K562 (cell line): ENCODE measurements around the gene MTSS2. TPM values are rescaled to one million over a fixed set of nuclear protein-coding genes. Genes with fewer than 3 reads are reported as not detected.
A peak's percentile ranks its signal among the peaks of the same experiment; 100 is the strongest.

Experiments used
- ATAC-seq: fragments of 200-7000 bp; cut with Tn5 transposase; 3 replicates; pipeline ENCODE4 v1.9.1; 2020; ENCODE audit warnings: moderate library complexity
- BruUV-seq: library from RNA; stranded (reverse); fragments of 400-500 nt; replicated peaks from 2 replicates; lab custom pipeline; 2021; lab: Mats Ljungman, UMichigan
- CTCF ChIA-PET: fragments of 300-600 bp; formaldehyde crosslinking; extraction: SDS; loops from one replicate; lab custom pipeline; 2021; ENCODE audit warnings: low intra/inter-chr PET ratio; lab: Yijun Ruan, JAX
- POLR2A ChIA-PET: fragments of 300-600, 350-650 bp; sonication (Branson Sonifier 250); formaldehyde crosslinking; extraction: SDS; loops from one replicate; lab custom pipeline; 2021; ENCODE audit warnings: antibody characterized with exemption, inconsistent platforms; lab: Yijun Ruan, JAX
- DNase-seq, 4 experiments: peaks; one replicate each; pipeline versions ENCODE4 v3.0.0 to v3.0.0-alpha.2; 2011 to 2018; ENCODE audit warnings: low spot score in 3 of 4, mixed read lengths in 3 of 4; ENCODE audit errors: extremely low read depth in 1 of 4
- FAIRE-seq: peaks from 2 replicates; lab custom pipeline; 2011; peaks lifted over from hg19 to GRCh38; lab: Jason Lieb, UNC
- H2AFZ ChIP-seq: 2 replicates; pipeline ENCODE4 v1.6.0; 2011; ENCODE audit warnings: low read depth, low read length, control low read depth, inconsistent platforms
- H3K27ac ChIP-seq: fragments of 200-600 bp; 3 replicates; pipeline ENCODE4 v1.8.0; 2011; ENCODE audit warnings: low read depth, mild to moderate bottlenecking, control low read depth, inconsistent platforms, low read length, moderate library complexity, mixed read lengths; ENCODE audit errors: extremely low read depth
- H3K27me3 ChIP-seq, 2 experiments: fragments of 300-600 bp in 1 of 2; 2 replicates in 1 of 2; 3 replicates in 1 of 2; pipeline versions ENCODE4 v1.6.0 to v1.8.0; 2011; ENCODE audit warnings: inconsistent platforms in 2 of 2, low read length in 2 of 2, mild to moderate bottlenecking in 1 of 2, mixed read lengths in 1 of 2, moderate library complexity in 1 of 2; ENCODE audit not compliant: control insufficient read depth in 2 of 2, insufficient read depth in 2 of 2
- H3K36me3 ChIP-seq: fragments of 300-600 bp; 3 replicates; pipeline ENCODE4 v1.8.0; 2011; ENCODE audit warnings: mild to moderate bottlenecking, low read length, inconsistent platforms; ENCODE audit not compliant: control insufficient read depth, insufficient read depth
- H3K4me1 ChIP-seq, 2 experiments: fragments of 200-600 bp in 1 of 2; replicated peaks in 1 of 2; 2 replicates in 1 of 2; 3 replicates in 1 of 2; pipeline versions ENCODE4 v1.5.1 to v1.8.0; 2011; ENCODE audit warnings: inconsistent platforms in 2 of 2, low read length in 2 of 2, mild to moderate bottlenecking in 1 of 2, mixed read lengths in 1 of 2, moderate library complexity in 1 of 2; ENCODE audit not compliant: control insufficient read depth in 2 of 2, insufficient read depth in 2 of 2
- H3K4me2 ChIP-seq: 2 replicates; pipeline ENCODE4 v1.6.1; 2011; ENCODE audit warnings: low read length, control low read depth, inconsistent platforms, mixed read lengths; ENCODE audit not compliant: insufficient read depth
- H3K4me3 ChIP-seq: fragments of 200-600 bp; sonication (generic), shearing (Covaris generic); 2 replicates; pipeline ENCODE4 v1.5.1; 2016; ENCODE audit warnings: control low read depth, inconsistent platforms
- H3K79me2 ChIP-seq: fragments of 200-600 bp; 3 replicates; pipeline ENCODE4 v1.8.0; 2011; ENCODE audit warnings: low read length, inconsistent platforms; ENCODE audit not compliant: control insufficient read depth, insufficient read depth
- H3K9ac ChIP-seq, 2 experiments: 2 replicates each; pipeline versions ENCODE4 v1.6.0 to v1.6.1; 2011; ENCODE audit warnings: low read depth in 2 of 2, low read length in 2 of 2, control low read depth in 1 of 2, inconsistent platforms in 1 of 2, mild to moderate bottlenecking in 1 of 2, mixed read lengths in 1 of 2; ENCODE audit not compliant: insufficient read depth in 1 of 2
- H3K9me1 ChIP-seq: one replicate; pipeline ENCODE4 v1.6.0; 2011; ENCODE audit warnings: inconsistent platforms, mild to moderate bottlenecking, low read length, moderate library complexity; ENCODE audit not compliant: control insufficient read depth, insufficient read depth
- H3K9me3 ChIP-seq: replicated peaks from 2 replicates; pipeline ENCODE4 v1.5.1; 2011; ENCODE audit warnings: low read depth, low read length, inconsistent platforms; ENCODE audit not compliant: control insufficient read depth, insufficient read depth
- H4K20me1 ChIP-seq: replicated peaks from 2 replicates; pipeline ENCODE4 v1.6.1; 2011; ENCODE audit warnings: low read length, inconsistent platforms, mixed read lengths; ENCODE audit not compliant: control insufficient read depth, insufficient read depth
- CBX2 ChIP-seq: fragments of 200-600 bp; sonication (generic); IDR thresholded peaks from one replicate; pipeline ENCODE4 v1.6.1; 2012; ENCODE audit warnings: mild to moderate bottlenecking, low read length, inconsistent platforms; ENCODE audit not compliant: insufficient read depth, poor library complexity, severe bottlenecking
- CHD2 ChIP-seq: IDR thresholded peaks from 2 replicates; pipeline ENCODE4 v1.6.1; 2011; ENCODE audit warnings: low read depth, low read length
- ETV6 ChIP-seq, 3 experiments: fragments of 150-350 bp in 1 of 3; sonication (generic) in 1 of 3; formaldehyde crosslinking in 1 of 3; IDR thresholded peaks; 2 replicates each; pipeline versions ENCODE4 v1.6.1 to v1.8.0; 2014 to 2022; ENCODE audit warnings: borderline replicate concordance in 2 of 3, low read depth in 2 of 3, antibody characterized with exemption in 1 of 3, low read length in 1 of 3, mild to moderate bottlenecking in 1 of 3, missing genetic modification reagents in 1 of 3
- GABPB2 ChIP-seq: fragments of 250-450 bp; sonication (Bioruptor Pico); conservative IDR thresholded peaks from 2 replicates; pipeline ENCODE4 v1.5.1; 2021; ENCODE audit warnings: mild to moderate bottlenecking
- HDAC1 ChIP-seq, 2 experiments: fragments of 450-650 bp; IDR thresholded peaks; 2 replicates each; pipeline ENCODE4 v1.6.1; 2016 to 2017; ENCODE audit warnings: inconsistent platforms in 1 of 2, mild to moderate bottlenecking in 1 of 2, moderate library complexity in 1 of 2
- HOXB6 ChIP-seq: fragments of 250-450 bp; sonication (Bioruptor Pico); IDR thresholded peaks from 2 replicates; pipeline ENCODE4 v1.5.1; 2022; ENCODE audit warnings: mild to moderate bottlenecking, borderline replicate concordance
- ILF3 ChIP-seq: fragments of 450-650 bp; IDR thresholded peaks from 2 replicates; pipeline ENCODE4 v1.6.1; 2018; ENCODE audit warnings: antibody characterized with exemption, mild to moderate bottlenecking, moderate library complexity, borderline replicate concordance
- KAT7 ChIP-seq: sonication (generic); formaldehyde crosslinking; IDR thresholded peaks from 2 replicates; pipeline ENCODE4 v1.8.0; 2022; ENCODE audit warnings: missing genetic modification reagents, mild to moderate bottlenecking, borderline replicate concordance
- NR2F6 ChIP-seq: fragments of 450-650 bp; formaldehyde crosslinking; IDR thresholded peaks from 2 replicates; pipeline ENCODE4 v1.4.0; 2020; ENCODE audit warnings: mild to moderate bottlenecking
- SMAD3 ChIP-seq: fragments of 450-650 bp; formaldehyde crosslinking; conservative IDR thresholded peaks from 2 replicates; pipeline ENCODE4 v1.4.0; 2020; ENCODE audit warnings: mild to moderate bottlenecking
- TAF7 ChIP-seq: fragments of 450-650 bp; IDR thresholded peaks from 2 replicates; pipeline ENCODE4 v1.6.1; 2016; ENCODE audit warnings: missing genetic modification characterization, missing compliant biosample characterization
- TEAD4 ChIP-seq, 2 experiments: sonication (generic) in 1 of 2; formaldehyde crosslinking in 1 of 2; IDR thresholded peaks; 2 replicates each; pipeline versions ENCODE4 v1.6.1 to v1.8.0; 2012 to 2022; ENCODE audit warnings: borderline replicate concordance in 1 of 2, inconsistent platforms in 1 of 2, low read length in 1 of 2, mild to moderate bottlenecking in 1 of 2, missing genetic modification reagents in 1 of 2
- ZBTB7A ChIP-seq: IDR thresholded peaks from 2 replicates; pipeline ENCODE4 v1.6.1; 2011; ENCODE audit warnings: low read depth, mild to moderate bottlenecking, low read length, moderate library complexity, borderline replicate concordance; ENCODE audit not compliant: control insufficient read depth
- ZKSCAN8 ChIP-seq: fragments of 200-800 bp; sonication (Bioruptor generic); IDR thresholded peaks from 2 replicates; pipeline ENCODE4 v1.6.1; 2016; ENCODE audit warnings: missing genetic modification characterization, missing compliant biosample characterization
- ZNF134 ChIP-seq: fragments of 250-450 bp; sonication (Bioruptor Pico); conservative IDR thresholded peaks from 2 replicates; pipeline ENCODE4 v1.4.0; 2020
- WGBS: fragments of 100-300 bp; shearing (Covaris generic); methylation state at CpG from one replicate; pipeline ENCODE4 v1.1.6; 2016; ENCODE audit warnings: low coverage, mixed read lengths; ENCODE audit not compliant: insufficient coverage; ENCODE audit errors: missing lambda C conversion rate; 5-methylcytosine and 5-hydroxymethylcytosine counted together
- in situ Hi-C: fragments of 300-500 bp; cut with MboI; formaldehyde crosslinking; loops from 4 replicates; pipeline ENCODE4 v1.15.0; 2018; ENCODE audit warnings: inconsistent platforms, mixed read lengths
- intact Hi-C: fragments of 100-400 bp; cut with micrococcal nuclease; formaldehyde crosslinking; loops from 2 replicates; pipeline ENCODE4 v1.14.2; 2022
- polyA plus RNA-seq, 8 experiments: library from polyadenylated mRNA; depleted of rRNA in 4 of 8; stranded (reverse) in 5 of 8; unstranded in 3 of 8; fragments of >200 nt; fragmentation: Nextera tagmentation in 2 of 8; fragmentation: Illumina TruSeq in 1 of 8; extraction: Ambion mirVana in 2 of 8; extraction: Trizol in 1 of 8; gene quantifications; 2 replicates each; pipeline versions ENCODE4 v1.2.1 to v1.2.3, GENCODE V29; 2011 to 2014; ENCODE audit warnings: inconsistent platforms in 1 of 8, missing spikeins in 1 of 8
- total RNA-seq, 7 experiments: library from RNA; depleted of rRNA in 6 of 7; stranded (reverse); fragments of >200 nt in 6 of 7; fragmentation: Illumina TruSeq in 2 of 7; extraction: Trizol in 2 of 7; gene quantifications; 2 replicates each; pipeline versions ENCODE4 v1.2.1 to v1.2.3, GENCODE V29; 2011 to 2021; ENCODE audit warnings: low replicate concordance in 1 of 7
- TF ChIP-seq, protein P1 (sequence below): fragments of 150-350 bp; conservative IDR thresholded peaks from 2 replicates; pipeline ENCODE4 v1.6.1; 2014; ENCODE audit warnings: low read length
- TF ChIP-seq, protein P2 (sequence below): sonication (generic); formaldehyde crosslinking; IDR thresholded peaks from 2 replicates; pipeline ENCODE4 v1.9.0; 2022; ENCODE audit warnings: mild to moderate bottlenecking, missing genetic modification reagents

MTSS2 gene
- total and polyA plus RNA-seq, 9 of the 15 experiments (the other 6 are each of a cell fraction or from before 2014, with no cell fraction given), result 0.11 to 60.3 (median 16.9) TPM

GRCh38 chr16:70658921-70659320 is 26.9 kb downstream of the MTSS2 start:
- Histone ChIP-seq H3K27ac (no peak overlapping the region), H3K27me3 (no peaks in the 10 kb centered on the region), H3K9me3 (no peaks in the 10 kb centered on the region), H3K36me3 (peaks cover 9% of the 10 kb centered on the region; the same call in 1 of the 3 replicates), H3K79me2 (no peaks in the 10 kb centered on the region), H3K9ac (no peak overlapping the region), H4K20me1 (no peaks in the 10 kb centered on the region)
- 40% methylated on average over 5 of the region's 5 CpGs for WGBS
- in situ Hi-C loops, result no loop called here
- FAIRE-seq (peak; percentile 23), ATAC-seq (no peak)
- BruUV-seq, result no TSS peak
- TF ChIP-seq ETV6 (IDR thresholded peaks at IDR 0.05; ENCODE audit: borderline replicate concordance in 1 of 2, low read depth in 2 of 2, low read length in 1 of 2) (no peak), ETV6 (CRISPR knock-in tag; IDR thresholded peaks at IDR 0.05; ENCODE audit: borderline replicate concordance) (no peak), KAT7 (CRISPR knock-in tag) (no peak), NR2F6 (CRISPR knock-in tag) (no peak), HDAC1 (IDR thresholded peaks at IDR 0.05) (no peak), ZNF134 (CRISPR knock-in tag) (no peak), ZBTB7A (no peak), HOXB6 (CRISPR knock-in tag) (no peak), TEAD4 (IDR thresholded peaks at IDR 0.05; ENCODE audit: low read length) (no peak), TEAD4 (CRISPR knock-in tag; IDR thresholded peaks at IDR 0.05; ENCODE audit: borderline replicate concordance) (no peak), CHD2 (no peak), CBX2 (no peak), TAF7 (tag) (no peak), ILF3 (no peak), ZKSCAN8 (no peak), GABPB2 (CRISPR knock-in tag) (no peak), SMAD3 (no peak)
- TF ChIP-seq, protein P1, sequence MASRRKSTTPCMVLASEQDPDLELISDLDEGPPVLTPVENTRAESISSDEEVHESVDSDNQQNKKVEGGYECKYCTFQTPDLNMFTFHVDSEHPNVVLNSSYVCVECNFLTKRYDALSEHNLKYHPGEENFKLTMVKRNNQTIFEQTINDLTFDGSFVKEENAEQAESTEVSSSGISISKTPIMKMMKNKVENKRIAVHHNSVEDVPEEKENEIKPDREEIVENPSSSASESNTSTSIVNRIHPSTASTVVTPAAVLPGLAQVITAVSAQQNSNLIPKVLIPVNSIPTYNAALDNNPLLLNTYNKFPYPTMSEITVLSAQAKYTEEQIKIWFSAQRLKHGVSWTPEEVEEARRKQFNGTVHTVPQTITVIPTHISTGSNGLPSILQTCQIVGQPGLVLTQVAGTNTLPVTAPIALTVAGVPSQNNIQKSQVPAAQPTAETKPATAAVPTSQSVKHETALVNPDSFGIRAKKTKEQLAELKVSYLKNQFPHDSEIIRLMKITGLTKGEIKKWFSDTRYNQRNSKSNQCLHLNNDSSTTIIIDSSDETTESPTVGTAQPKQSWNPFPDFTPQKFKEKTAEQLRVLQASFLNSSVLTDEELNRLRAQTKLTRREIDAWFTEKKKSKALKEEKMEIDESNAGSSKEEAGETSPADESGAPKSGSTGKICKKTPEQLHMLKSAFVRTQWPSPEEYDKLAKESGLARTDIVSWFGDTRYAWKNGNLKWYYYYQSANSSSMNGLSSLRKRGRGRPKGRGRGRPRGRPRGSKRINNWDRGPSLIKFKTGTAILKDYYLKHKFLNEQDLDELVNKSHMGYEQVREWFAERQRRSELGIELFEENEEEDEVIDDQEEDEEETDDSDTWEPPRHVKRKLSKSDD, result no peak
- TF ChIP-seq, protein P2, sequence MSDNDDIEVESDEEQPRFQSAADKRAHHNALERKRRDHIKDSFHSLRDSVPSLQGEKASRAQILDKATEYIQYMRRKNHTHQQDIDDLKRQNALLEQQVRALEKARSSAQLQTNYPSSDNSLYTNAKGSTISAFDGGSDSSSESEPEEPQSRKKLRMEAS (CRISPR knock-in tag), result no peak
- TF ChIP-seq, all 486 proteins: peak for 0
- Histone ChIP-seq H3K4me2 (no peak overlapping the region), H3K4me3 (no peak overlapping the region), H3K9me1 (no peaks in the 10 kb centered on the region), H2AFZ (no peak overlapping the region), H3K4me1 (peaks cover 6 to 41% of the 10 kb centered on the region in 2 experiments)
- DNase-seq, result no peak
- ChIA-PET CTCF (no interaction called here), POLR2A (no interaction called here)
- intact Hi-C loops, result loop anchor here (10.0 kb wide), 1 partner anchor 134 kb away; the partner anchor contains the start of genes COG4 and SF3B3
